GM21367 (cell line): ENCODE measurements around the gene FAM210A.

ENCODE experiments used
- ATAC-seq: cut with Tn5 transposase; IDR thresholded peaks from one replicate; pipeline ENCODE4 v1.9.1; 2021; ENCODE audit not compliant: unreplicated experiment

Gene FAM210A

DNA sequence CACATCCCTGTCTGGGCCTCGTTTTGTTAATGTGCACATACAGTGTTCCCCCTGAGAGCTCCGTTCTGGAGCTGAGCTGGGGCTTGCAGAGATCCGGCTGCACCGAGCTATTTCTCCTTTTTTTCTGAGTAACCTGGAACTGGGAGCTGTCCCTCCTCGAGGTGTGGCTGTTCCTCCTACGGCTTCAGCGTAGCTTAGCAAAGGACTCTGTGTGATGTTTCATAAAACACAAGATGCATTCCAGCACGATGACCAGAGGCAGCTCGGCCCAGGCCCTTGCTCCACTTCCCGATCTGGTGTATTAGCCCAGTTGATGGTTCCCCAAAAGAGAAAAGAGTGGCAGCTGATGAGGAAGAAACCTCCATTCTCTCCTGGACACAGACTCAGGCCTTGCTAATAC is 103.0 kb downstream of the FAM210A start:
- ATAC-seq = no peak

DNA sequence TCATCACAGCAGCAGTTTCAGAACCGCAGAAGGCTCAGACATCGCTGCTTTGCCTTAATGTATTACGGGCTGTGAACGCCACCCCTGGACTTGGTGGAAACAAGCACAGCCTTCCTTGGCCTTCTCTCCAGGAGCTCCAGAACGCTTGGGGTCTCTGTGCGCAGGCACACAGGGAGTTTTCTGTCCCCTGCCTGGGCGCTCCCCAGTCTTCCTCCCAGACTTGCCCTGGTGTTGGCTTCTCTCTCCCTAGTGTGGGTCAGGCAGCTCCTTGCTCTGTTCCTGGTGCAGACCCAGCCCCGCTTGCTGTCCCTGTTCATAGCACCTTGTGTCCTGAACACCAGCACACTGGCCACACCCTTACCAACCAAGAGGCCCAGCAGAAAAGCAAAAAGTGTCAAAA is 103.6 kb downstream of the FAM210A start:
- ATAC-seq = no peak

DNA sequence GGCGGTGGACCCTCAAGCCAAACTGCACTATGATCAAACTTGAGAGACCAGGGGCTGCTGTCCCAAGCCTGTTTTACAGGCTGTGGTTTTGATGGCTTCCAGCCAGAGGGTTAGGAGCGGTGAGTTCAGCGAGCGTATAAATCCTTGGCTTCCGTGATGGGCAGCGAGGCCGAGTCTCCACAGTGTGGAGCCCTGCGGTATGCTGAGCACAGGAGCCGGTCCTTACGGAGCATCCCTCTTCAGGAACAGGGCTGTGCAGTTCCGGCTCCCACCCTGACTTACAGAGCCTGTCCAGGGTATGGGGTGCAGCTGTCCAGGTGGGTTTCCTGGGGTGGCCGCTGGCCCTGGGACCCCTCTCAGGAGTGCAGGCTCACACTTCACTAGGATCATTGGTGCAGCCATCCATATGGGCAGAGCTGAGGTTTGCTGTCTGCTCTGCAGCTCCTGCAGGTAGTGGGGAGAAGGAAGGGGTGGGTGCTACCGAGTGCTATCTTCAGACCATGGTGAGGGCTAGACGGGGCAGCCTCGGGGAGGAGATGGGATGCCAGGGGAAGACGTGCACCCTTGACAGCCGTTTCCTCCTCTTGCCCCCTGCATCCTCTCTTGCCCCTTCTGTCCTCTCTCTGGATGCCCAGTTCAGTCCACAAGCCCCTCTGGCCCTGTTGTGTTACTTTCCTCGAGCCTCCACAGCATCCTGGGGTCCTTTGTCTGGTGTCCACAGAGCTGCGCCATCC is 104.3 kb downstream of the FAM210A start:
- no peak for ATAC-seq

DNA sequence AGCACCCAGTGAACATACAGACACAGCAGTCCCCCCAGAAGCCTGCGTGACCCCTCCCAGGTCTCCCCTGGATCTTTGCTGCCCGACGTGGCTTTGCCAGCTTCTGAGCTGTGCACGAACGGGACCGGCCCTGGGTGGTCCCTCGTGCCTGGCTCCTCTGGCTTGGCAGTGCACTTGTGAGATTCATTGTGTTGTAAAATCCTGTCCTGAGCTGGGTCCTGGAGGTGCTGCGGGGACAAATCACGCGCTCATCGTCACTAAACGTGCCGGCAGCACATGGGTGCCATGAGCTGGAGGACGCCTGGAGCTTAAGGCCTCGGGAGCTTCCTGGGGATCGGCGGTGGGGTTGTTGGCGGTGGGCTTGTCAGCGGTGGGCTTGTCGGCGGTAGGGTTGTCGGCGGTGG is 104.9 kb downstream of the FAM210A start:
- ATAC-seq = no peak

DNA sequence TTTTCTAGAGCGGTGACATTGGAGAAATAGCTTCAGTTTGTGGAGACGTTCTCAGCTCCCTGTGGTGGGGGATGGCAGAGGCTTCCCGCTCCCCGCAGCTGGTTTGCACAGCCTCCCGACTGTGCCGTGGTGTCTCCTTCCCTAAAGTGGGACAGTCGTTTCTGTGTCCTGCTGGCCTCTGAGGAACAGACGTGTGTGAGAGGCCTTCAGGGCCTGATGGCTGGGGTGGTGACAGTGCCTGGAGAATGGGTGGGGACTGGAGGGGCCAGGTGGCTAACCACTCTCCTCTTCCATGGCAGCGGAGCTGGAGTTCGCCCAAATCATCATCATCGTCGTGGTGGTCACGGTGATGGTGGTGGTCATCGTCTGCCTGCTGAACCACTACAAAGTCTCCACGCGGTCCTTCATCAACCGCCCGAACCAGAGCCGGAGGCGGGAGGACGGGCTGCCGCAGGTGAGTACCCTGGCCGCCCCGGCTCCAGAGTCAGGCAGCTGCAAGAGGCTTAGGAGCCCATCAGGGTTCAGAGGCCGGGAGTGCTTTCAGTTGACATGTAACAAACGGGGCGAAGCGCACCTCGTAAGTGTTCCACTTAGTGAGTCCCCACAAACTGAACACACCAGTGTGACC is 105.4 kb downstream of the FAM210A start:
- ATAC-seq = no peak

DNA sequence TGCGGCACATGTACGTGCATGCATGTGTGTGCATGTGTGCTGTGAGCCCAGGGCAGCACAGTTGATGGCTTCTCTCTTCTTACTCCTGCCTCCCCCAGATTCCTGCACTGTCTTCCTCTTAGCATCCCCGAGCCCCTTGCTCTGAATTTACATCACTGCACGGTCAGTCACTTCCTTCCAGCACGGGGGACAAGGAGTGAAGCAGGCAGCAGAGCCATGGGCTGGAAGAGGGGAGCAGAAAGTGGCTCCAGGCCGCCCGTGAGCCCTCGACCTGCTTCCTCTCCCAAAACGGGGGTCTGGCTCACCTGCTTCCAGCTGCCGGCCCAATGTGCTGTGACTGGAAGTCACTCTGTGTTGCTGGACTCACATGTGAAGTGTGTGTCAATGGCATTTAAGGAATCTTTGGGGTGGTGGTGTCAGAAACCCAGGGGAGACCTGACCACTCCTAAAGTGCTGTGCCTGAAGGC is 106.1 kb downstream of the FAM210A start:
- no peak for ATAC-seq

DNA sequence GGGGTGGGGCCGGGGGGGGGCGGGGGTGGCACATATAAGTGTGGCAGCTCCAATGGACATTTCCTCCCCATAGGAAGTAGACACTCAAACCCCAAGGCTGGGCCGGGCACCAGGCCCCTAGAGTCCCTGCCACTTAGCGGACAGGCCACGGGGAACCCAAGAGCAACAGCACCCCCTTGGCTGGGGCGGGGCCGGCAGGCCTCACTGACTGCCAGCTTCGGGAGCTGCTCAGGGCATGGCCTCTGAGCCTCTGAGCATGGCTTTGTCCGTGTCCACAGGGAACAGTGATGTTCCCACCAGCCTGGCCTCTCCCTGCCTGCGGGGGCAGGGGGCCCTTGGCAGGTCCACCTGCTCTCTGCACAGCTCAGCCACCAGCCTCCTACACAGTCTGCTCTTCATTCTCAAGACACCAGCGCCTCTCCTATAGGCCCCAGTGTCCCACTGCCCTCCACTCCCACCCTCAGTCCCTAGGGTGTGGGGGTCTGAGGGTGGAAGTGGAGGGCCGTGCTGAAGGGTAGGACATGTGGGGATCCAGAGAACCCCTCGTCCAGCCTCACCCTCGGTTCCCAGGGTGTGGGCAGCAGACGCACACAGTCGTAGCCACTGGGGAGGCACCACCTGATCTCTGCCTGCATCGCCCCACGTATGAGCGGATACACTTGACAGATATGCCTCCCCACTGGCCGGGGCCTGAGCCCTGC is 106.7 kb downstream of the FAM210A start:
- no peak for ATAC-seq

DNA sequence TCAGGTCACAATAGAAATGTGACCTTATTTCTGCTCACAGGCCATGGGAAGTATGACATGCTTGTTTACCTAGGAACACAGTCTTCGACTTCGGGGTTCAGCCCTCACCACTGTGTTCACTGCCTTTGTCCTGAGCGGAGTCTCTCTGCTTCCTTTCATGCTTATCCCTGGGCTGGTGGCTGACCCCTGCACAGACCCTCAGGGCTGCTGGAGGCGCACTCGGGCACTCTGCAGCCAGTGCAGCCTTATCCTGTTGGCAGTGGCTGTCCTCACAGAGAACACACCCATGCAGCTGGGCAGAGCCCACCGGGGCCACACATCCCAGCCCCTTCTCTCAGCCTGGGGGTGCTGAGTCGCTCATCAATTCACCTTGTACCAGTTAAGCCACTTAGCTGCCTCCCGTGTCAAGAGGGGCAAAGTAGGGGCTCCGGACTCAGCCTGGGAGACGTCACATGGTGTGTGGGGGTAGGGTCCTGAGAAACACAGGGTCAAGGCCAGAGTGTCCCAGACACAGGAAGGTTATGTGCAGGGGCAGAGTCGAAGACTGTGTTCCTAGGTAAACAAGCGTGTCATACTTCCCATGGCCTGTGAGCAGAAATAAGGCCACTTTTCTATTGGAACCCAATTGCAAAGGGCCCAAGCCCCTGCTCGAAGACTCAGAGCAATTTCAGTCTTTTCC is 107.5 kb downstream of the FAM210A start:
- no peak for ATAC-seq

DNA sequence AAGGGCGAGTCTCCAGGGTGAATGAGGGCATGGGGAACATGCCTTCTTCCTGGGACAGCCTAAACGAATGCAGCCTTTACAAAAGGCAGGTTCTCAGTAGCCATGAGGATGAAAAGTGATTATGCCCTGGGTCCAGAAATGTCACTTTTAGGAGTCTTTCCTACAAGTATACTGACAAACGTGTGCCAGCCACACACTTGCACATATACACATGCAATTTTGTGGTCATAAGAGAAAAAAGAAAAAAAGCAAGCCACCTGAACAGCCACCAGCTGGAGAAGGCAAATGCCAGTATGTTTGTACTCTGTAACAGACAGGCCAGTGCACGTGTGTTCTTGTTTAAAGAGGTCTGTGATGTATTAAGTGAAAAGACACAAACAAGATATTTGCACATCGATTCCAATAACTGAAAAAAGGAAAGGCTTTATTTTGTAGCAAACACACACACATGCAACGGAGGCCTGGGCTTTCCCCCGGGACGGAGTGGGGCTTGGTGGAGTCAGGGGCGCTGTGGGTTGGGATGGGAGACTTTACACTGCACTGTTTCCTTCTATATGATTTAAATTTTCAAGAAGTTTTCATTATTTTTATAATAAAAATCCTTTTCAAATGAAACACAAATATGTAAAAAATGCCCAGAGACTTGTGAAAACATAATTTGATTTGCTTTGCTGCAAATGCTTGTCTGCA is 108.4 kb downstream of the FAM210A start:
- no peak for ATAC-seq

DNA sequence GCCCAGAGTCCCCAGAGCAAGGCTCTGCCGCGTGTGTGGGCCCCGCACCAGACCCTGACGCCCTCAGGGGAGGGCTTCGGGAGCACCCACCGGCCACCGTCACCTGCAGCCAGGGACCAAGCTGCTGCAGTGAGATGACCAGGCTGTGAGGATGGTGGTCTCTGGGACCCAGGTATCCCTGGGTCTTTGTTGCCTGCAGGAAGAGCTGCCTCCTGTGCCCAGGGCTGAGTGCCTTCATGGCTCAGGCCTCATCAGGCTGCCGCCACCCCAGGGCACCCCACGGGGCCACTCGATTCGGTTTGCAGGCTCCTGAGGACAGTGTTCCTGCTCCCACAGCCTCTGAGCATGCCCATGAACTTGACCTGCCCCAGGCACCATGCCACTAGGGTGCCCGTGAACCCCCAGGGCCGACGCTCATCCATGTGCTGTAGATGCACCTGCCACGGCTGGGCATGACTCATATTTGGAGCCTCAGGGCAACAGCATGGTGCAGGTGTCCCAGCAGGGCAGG is 109.8 kb downstream of the FAM210A start:
- ATAC-seq = no peak

DNA sequence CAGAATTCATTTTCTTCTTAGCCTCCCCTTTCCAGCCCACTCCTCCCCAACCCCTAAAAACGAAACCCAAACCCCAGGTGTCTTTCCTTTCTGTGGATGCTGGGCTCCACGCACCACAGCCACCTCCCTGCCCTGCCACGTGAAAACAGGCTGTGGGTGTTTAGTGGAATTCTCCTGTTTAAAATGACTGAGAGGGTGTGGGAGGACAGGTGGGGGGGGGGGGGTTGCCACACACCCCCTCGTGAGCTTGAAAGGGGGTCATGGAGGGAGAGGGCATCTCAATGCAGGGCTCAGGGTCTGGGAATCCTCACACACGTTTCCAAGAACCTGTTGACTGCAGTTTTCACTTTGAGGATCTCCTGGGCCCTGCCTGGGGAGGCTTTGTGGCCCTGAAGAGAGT is 110.3 kb downstream of the FAM210A start:
- no peak for ATAC-seq

DNA sequence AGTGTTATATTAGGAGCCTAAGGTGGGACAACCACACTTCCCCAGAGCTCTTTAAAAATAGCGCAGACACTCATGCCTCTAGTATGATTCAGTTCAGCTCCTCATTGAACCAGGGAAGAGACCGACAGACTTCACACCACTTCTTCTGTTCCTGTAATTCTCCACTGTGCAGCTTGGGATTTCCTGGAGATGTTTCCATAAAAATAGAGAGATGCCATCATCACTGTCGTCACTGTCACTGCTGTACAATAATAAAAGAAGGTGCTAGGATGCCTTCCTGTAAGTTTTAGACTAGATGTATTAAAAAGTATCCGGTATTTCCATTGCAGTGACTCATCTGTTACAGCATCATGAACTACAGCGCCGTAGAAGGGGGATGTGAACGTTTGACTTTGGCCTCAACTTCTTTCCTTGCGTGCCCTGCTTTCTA is 110.9 kb downstream of the FAM210A start:
- ATAC-seq = no peak

DNA sequence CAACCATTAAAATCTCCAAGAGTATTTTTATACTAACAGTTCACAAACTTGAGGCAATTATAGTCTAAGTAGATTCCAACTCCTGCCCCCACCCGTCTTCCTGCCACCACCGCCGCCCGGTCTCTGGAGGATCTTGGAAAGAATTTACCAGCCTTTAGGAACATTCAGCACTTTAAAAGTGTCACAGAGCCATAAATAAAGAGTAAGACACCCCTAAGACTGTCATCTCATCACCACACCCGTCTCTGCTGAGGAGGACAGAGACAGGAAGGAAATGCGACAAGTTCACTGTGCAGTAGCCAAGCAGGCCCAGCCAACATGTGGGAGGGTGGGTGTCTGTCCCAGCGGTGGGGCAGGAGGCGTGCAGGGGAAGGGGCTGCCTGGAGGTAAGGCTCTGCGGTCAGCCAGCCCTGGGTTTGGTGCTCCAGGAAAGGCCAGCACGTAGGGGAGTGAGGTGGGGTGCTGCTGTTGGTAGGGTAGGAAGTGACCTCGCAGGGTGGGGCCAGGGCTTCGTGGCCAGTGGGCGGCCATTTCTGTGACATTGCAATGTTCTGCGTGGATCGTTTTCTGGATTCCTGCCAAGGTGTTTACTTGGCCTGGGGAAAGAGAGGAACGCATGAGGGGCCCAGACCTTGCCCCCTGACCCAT is 111.6 kb downstream of the FAM210A start:
- no peak for ATAC-seq

DNA sequence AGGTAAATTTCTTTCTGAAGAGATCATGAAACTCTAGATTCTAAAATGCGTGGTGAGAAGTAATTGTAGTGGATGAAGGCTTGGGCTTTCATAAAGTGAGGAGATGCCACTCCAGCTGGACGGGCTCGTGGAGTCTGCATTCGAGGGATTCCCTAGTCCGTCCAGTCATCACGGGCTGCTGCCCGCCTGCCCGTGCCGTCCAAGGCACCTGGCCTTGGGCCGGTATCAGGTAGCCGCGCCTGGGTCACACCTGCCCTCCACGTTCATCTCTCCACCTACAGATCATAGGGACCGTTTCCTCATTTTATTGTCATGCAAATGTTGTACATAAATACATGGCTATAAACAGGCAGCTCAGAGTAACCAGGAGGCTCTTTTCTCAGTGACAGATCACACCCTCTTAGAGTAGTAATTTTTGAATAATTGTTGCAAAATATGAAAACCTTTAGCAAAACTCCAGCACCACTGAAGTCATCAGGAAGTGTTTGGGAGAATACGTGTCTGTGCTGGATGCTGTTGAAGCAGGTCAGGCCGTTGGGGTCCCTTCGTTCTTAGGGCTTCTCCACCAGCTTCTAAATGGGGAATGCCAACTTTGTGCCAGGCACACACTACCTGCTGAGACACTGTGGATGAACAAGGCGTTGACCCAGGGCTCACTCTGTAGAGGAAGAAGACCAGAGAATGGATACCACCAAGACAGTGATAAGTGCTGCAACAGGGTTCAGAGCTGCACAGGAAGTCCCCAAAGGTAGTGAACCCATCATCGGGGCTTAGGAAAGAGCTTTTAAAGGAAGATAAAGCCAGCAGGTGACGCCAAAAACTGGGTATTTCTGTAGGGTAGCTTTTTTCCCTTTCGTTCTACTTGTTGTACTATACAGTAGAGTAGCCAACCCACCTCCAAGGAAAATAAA is 112.5 kb downstream of the FAM210A start:
- no peak for ATAC-seq
